DMS53 treated with DMSO at 0.1 percent for 48 hours (cell line): ENCODE measurements around the gene NIBAN1.
"Not testable (repeated sequence)": the region's sequence is repeated elsewhere in the genome, so short reads cannot be mapped to it uniquely, and the experiment has no call there.

Experiments used
- DNase-seq: peaks from one replicate; lab custom pipeline; 2025; ENCODE audit not compliant: unreplicated experiment; lab: John Stamatoyannopoulos, UW

The NIBAN1 gene

GRCh38 chr1:184973272-184974055 lies 844 bp downstream of the NIBAN1 start:
- peak; percentile 59 for DNase-seq

GRCh38 chr1:184972315-184973055 lies 1.8 kb downstream of the NIBAN1 start:
- DNase-seq, result no peak

GRCh38 chr1:184971522-184972265 lies 2.6 kb downstream of the NIBAN1 start:
- no peak for DNase-seq

DNA sequence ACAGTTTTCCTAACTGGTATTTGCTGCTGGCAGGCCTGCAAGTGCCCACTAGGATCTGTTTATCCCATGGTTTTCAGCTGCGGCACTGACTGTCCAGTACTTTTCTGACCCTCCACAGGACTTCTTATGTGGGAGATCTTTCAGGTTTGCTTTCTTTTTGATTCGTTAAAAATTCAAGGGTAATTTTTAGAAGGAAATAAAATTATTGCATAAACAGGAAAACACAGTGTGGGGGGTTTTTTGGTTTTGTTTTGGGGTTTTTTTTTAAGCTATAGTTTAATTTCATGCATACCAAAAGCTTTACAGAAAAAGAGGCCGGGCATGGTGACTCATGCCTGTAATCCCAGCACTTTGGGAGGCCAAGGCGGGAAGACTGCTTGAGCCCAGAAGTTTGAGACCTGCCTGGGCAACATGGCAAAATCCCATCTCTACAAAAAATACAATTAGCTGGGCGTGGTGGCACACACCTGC lies 3.6 kb downstream of the NIBAN1 start:
- DNase-seq, result no peak

- DNase-seq, result no peak
Measured at GRCh38 chr1:184966989-184967388, 7.3 kb downstream of the NIBAN1 start.

DNA sequence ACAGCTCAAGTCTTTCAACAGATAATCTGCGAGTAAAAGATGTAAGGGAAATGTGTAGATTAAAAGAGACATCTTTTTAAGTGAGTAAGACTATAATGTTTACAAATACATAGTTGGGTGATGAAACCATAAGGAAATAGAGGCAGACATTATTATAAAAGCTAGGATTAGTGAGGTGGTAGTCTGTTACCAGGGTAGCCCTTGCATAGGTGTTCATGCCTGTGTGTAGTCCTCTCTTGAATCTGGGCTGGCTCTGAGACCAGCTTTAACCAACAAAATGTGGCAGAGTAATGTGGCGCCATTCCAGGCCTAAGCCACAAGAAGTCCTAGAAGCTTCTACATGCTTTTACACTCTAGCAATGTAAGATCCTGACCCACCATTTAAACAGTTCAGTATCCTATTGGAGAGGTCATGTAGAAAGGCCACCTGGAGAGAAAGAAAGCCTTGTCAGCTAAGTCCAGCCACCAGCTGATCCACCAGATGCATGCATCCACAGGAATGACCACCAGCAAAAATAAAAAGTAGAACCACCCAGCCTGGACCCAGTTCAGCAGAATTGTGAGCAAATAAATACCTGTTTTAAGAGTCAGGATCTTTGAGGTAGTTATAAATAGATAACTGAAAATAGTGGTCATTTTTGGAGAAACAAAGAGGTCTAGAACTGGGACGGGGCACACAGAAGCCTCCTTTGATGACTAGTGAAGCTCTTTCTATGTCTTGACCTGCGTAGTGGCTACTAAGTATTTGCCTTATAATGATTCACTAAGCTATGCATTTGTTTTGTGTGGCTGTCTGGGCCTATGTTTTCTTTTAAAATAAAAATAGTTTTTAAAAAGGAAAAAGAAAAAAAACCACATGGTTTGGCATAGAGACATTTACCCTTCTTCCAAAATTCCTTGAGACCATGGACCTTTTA lies 8.1 kb downstream of the NIBAN1 start:
- no peak for DNase-seq

GRCh38 chr1:184965439-184965838 lies 8.9 kb downstream of the NIBAN1 start:
- DNase-seq, result no peak

- no peak for DNase-seq
Measured at GRCh38 chr1:184959626-184960025, 14.7 kb downstream of the NIBAN1 start.

DNA sequence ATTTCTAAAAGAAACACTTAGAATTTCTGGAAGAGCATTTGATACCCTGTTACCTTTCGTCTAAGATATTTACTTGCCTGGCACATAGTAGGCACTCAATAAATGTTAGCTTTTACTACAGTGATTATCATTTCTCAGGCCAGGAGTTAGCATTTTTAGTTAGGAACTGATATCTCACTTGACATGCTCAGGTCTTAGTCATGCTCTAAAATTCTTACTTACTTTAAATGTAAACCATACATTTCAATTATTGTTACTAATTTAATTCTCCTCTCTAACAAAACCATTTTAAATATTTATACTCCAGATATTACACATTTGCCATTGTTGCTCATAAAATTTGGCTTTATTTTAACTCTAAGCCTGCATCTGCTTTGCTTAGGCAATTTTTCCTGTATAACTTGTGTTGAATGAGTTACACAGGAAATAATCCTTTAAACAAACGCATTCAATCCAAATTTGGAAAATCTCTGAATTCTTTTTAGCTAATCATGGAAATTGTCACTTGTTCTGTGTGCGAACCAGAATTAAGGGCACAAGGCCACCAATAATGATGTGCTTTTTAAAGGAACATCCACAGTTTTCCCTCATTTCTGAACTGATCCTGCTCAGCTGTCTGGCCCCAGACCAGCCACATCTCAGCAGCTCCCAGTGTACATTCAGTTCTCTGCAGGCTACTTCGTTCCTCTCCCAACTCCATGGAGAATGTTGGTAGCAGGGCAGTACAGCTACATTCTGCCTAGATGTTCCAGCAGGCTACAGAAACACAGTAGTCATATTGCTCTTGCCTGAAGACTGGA lies 15.6 kb downstream of the NIBAN1 start:
- no peak for DNase-seq

DNA sequence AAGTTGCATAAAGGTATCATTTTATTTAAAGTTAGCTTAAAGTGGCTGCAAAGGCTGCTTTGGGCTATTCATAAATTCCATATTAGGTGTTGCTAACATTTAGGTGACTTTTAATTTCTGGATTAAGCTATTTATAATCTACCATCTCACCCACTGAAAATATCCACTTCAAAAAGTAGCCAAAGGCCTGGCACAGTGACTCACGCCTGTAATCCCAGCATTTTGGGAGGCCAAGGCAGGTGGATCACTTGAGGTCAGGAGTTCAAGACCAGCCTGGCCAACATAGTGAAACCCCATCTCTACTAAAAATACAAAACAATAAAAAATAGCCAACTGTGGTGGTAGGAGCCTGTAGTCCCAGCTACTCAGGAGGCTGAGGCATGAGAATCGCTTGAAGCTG lies 16.4 kb downstream of the NIBAN1 start:
- not testable (repeated sequence) for DNase-seq

- no peak for DNase-seq
Measured at GRCh38 chr1:184956999-184957700, 17.2 kb downstream of the NIBAN1 start.

DNA sequence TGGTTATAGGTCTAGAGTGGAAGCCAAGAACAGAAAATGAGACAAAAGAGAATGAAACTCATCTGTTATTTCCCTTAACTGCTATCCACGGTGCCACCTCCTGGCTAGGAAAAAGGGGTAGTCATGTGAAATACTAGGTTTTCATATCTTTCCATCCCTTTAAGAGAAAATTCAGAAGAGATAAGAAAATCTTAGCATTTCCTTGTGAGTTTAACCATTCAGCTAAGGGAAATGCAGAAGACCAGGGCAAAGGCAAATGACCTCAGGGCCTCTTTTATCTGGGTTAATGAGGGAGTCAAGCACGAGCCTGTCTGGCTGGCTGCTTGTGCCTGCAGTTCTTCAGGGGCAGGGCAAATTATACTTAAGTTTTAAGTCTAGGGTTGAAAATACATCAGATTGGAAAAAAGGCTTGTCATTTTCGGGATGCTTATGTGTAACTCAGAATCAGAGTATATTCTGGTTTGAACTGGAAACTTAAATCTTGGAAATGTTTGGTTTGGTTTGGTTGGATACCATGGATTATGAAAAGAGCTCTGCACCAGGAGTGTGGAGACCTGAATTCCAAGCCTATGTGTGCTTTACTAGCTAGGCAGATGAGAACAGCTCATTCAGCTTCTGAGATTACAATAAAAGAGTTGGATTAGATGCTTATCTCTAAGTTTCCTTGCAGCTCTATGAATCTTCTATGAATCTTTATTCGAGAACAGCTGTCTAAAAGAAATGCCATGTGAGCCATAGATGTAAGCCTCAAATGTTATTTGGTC lies 19.9 kb downstream of the NIBAN1 start:
- DNase-seq, result no peak

GRCh38 chr1:184953600-184954219 lies 20.6 kb downstream of the NIBAN1 start:
- DNase-seq, result no peak

- no peak for DNase-seq
Measured at GRCh38 chr1:184952428-184952827, 21.9 kb downstream of the NIBAN1 start.

- DNase-seq, result no peak
Measured at GRCh38 chr1:184951788-184952187, 22.5 kb downstream of the NIBAN1 start.

- no peak for DNase-seq
Measured at GRCh38 chr1:184950906-184951305, 23.4 kb downstream of the NIBAN1 start.

DNA sequence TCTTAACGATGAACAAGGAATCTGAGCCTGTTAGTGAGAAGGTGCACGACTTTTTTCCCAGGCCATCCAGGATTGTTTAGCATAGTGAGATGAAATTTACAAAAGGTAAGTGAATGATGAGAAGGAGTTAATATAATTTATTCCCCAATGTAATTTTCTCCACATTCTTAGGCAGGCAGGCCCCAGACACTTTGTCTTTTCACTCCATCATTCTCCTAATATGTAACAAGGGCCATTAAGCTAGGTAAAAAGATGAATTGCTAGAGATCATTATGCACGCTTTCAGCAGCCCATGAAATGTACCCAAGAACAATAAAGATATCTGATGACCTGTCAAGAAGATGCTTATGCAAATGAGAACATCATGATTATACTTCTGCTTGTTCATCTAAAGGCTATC lies 24.1 kb downstream of the NIBAN1 start:
- DNase-seq, result no peak
